OCI-LY3 (cell line): ENCODE data around the gene INVS.

ENCODE experiments used
- EZH2phosphoT487 ChIP-seq: fragments of 200-600 bp; shearing (Covaris generic); IDR thresholded peaks from 2 replicates; pipeline ENCODE4 v1.6.1; 2018; ENCODE audit warnings: antibody characterized with exemption, mixed run types, low read depth
- TF ChIP-seq, protein P1 (sequence below): fragments of 200-600, 300-600 bp; sonication (generic); IDR thresholded peaks from 2 replicates; pipeline ENCODE4 v1.5.1; 2014; ENCODE audit warnings: antibody characterized with exemption, low read length, low read depth

- TF ChIP-seq, protein P1, sequence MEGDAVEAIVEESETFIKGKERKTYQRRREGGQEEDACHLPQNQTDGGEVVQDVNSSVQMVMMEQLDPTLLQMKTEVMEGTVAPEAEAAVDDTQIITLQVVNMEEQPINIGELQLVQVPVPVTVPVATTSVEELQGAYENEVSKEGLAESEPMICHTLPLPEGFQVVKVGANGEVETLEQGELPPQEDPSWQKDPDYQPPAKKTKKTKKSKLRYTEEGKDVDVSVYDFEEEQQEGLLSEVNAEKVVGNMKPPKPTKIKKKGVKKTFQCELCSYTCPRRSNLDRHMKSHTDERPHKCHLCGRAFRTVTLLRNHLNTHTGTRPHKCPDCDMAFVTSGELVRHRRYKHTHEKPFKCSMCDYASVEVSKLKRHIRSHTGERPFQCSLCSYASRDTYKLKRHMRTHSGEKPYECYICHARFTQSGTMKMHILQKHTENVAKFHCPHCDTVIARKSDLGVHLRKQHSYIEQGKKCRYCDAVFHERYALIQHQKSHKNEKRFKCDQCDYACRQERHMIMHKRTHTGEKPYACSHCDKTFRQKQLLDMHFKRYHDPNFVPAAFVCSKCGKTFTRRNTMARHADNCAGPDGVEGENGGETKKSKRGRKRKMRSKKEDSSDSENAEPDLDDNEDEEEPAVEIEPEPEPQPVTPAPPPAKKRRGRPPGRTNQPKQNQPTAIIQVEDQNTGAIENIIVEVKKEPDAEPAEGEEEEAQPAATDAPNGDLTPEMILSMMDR, result no peak
- no peak for TF ChIP-seq EZH2phosphoT487
Measured at GRCh38 chr9:100191264-100191663, 92.2 kb downstream of the INVS start.
